Uterus (tissue), 4 donors: ENCODE data around the gene PTPRE. TPM values are rescaled to one million over a fixed set of nuclear protein-coding genes. Genes with fewer than 3 reads are reported as not detected.

Experiments used
- DNase-seq, 2 donors: peaks; one replicate each; pipeline ENCODE4 v3.0.0-alpha.2; 2019 to 2020
- H3K27ac ChIP-seq, 2 donors: fragments of 200-600 bp; sonication (generic); 1 replicate in 1 of 2; 2 replicates in 1 of 2; pipeline ENCODE4 v1.5.1; 2016 to 2018
- H3K27me3 ChIP-seq, 2 donors: fragments of 200-600 bp; sonication (generic); one replicate each; pipeline ENCODE4 v1.5.1; 2018 to 2019; ENCODE audit warnings: control low read depth in 1 of 2
- H3K36me3 ChIP-seq, 2 donors: fragments of 200-600 bp; sonication (generic); one replicate each; pipeline ENCODE4 v1.5.1; 2019; ENCODE audit warnings: control low read depth in 1 of 2
- H3K4me1 ChIP-seq, 2 donors: fragments of 200-600 bp; sonication (generic); one replicate each; pipeline ENCODE4 v1.5.1; 2018 to 2019; ENCODE audit warnings: control low read depth in 1 of 2
- H3K4me3 ChIP-seq, 2 donors: fragments of 200-600 bp; sonication (generic); 1 replicate in 1 of 2; 2 replicates in 1 of 2; pipeline ENCODE4 v1.5.1; 2018 to 2019; ENCODE audit warnings: mild to moderate bottlenecking in 1 of 2
- H3K9me3 ChIP-seq, 2 donors: fragments of 200-600 bp; sonication (generic); one replicate each; pipeline ENCODE4 v1.5.1; 2019; ENCODE audit warnings: control low read depth in 1 of 2
- CTCF ChIP-seq, 4 experiments: fragments of 200-600 bp in 2 of 4; fragments of 450-650 bp in 2 of 4; sonication (generic) in 2 of 4; IDR thresholded peaks; one replicate each; pipeline ENCODE4 v1.5.1; 2016 to 2019; ENCODE audit warnings: antibody characterized with exemption in 4 of 4, mild to moderate bottlenecking in 2 of 4, moderate library complexity in 1 of 4
- POLR2A ChIP-seq, 2 donors: fragments of 450-650 bp; IDR thresholded peaks; one replicate each; pipeline ENCODE4 v1.6.1; 2016; ENCODE audit warnings: antibody characterized with exemption in 2 of 2, mild to moderate bottlenecking in 1 of 2, moderate library complexity in 1 of 2
- intact Hi-C: fragments of 100-400 bp; cut with DNase I; formaldehyde crosslinking; loops from one replicate; pipeline ENCODE4 v1.15.1; 2023; ENCODE audit warnings: low total_unique reads
- total RNA-seq, 4 donors: library from RNA; depleted of rRNA in 3 of 4; stranded (reverse); fragments of >200 nt in 3 of 4; gene quantifications; one replicate each; pipeline versions ENCODE4 v1.1.0 to v1.2.4, GENCODE V29; 2014 to 2023
- donor health status: DM: yes; HTN: yes; CAD: no.

The PTPRE gene
- total RNA-seq, 4 donors from 2014 or later: 9.4 to 18.9 (median 16.3) TPM

GRCh38 chr10:128070161-128070560, 163.3 kb downstream of the PTPRE start:
- DNase-seq: no peak
- Histone ChIP-seq H3K4me1 (no peaks in the 10 kb centered on the region), H3K4me3 (no peak overlapping the region), H3K27me3 (no peaks in the 10 kb centered on the region), H3K9me3 (no peaks in the 10 kb centered on the region), H3K27ac (no peak overlapping the region), H3K36me3 (no peaks in the 10 kb centered on the region)
- TF ChIP-seq CTCF (IDR thresholded peaks at IDR 0.05): no peak
- TF ChIP-seq POLR2A (IDR thresholded peaks at IDR 0.05): no peak
- intact Hi-C loops: no loop called here

GRCh38 chr10:128070721-128071416, 164.0 kb downstream of the PTPRE start:
- Histone ChIP-seq H3K27me3 (no peaks in the 10 kb centered on the region), H3K4me1 (no peaks in the 10 kb centered on the region), H3K36me3 (no peaks in the 10 kb centered on the region), H3K9me3 (no peaks in the 10 kb centered on the region), H3K4me3 (no peak overlapping the region), H3K27ac (no peak overlapping the region)
- intact Hi-C loops: no loop called here
- DNase-seq: no peak
- no peak for TF ChIP-seq POLR2A (IDR thresholded peaks at IDR 0.05)

- H3K27ac ChIP-seq: no peak overlapping the region
- no peaks in the 10 kb centered on the region for H3K36me3 ChIP-seq
- DNase-seq: no peak
- no peaks in the 10 kb centered on the region for H3K9me3 ChIP-seq
- TF ChIP-seq CTCF (IDR thresholded peaks at IDR 0.05): no peak
- no peak for TF ChIP-seq POLR2A (IDR thresholded peaks at IDR 0.05)
- H3K4me1 ChIP-seq: no peaks in the 10 kb centered on the region
- H3K4me3 ChIP-seq: no peak overlapping the region
- intact Hi-C loops: no loop called here
- no peaks in the 10 kb centered on the region for H3K27me3 ChIP-seq
Measured at GRCh38 chr10:128071417-128071782, 164.5 kb downstream of the PTPRE start.

- Histone ChIP-seq H3K4me3 (no peak overlapping the region), H3K9me3 (no peaks in the 10 kb centered on the region), H3K4me1 (no peaks in the 10 kb centered on the region), H3K36me3 (no peaks in the 10 kb centered on the region), H3K27me3 (no peaks in the 10 kb centered on the region), H3K27ac (no peak overlapping the region)
- no peak for DNase-seq
- intact Hi-C loops: no loop called here
- TF ChIP-seq CTCF (IDR thresholded peaks at IDR 0.05) (no peak), POLR2A (IDR thresholded peaks at IDR 0.05) (no peak)
Measured at GRCh38 chr10:128072046-128072445, 165.1 kb downstream of the PTPRE start.

GRCh38 chr10:128072941-128073645, 166.2 kb downstream of the PTPRE start:
- H3K36me3 ChIP-seq: no peaks in the 10 kb centered on the region
- intact Hi-C loops: no loop called here
- no peak overlapping the region for H3K27ac ChIP-seq

More at GRCh38 chr10:128072941-128073645, 166.2 kb downstream of the PTPRE start:
- H3K9me3 ChIP-seq: no peaks in the 10 kb centered on the region
- DNase-seq: no peak
- no peak overlapping the region for H3K4me3 ChIP-seq
- no peaks in the 10 kb centered on the region for H3K4me1 ChIP-seq
- no peaks in the 10 kb centered on the region for H3K27me3 ChIP-seq
- TF ChIP-seq CTCF (IDR thresholded peaks at IDR 0.05) (no peak), POLR2A (IDR thresholded peaks at IDR 0.05) (no peak)
